Calu3 (cell line): ENCODE results near the gene DOCK7. TPM values are rescaled to one million over a fixed set of nuclear protein-coding genes. Genes with fewer than 3 reads are reported as not detected.

Experiments used
- BruUV-seq: library from RNA; stranded (reverse); fragments of 400-500 nt; replicated peaks from 2 replicates; lab custom pipeline; 2021; lab: Mats Ljungman, UMichigan
- CTCF ChIA-PET: fragments of 300-600 bp; sonication (Branson Sonifier 250); formaldehyde crosslinking; loops from one replicate; lab custom pipeline; 2022; ENCODE audit warnings: antibody characterized with exemption; lab: Charles Lee
- DNase-seq: peaks from one replicate; pipeline ENCODE4 v3.0.0; 2022
- H3K27ac Mint-ChIP-seq: one replicate; pipeline ENCODE4 v1.8.0; 2022; ENCODE audit warnings: mixed read lengths; ENCODE audit not compliant: unreplicated experiment
- H3K27me3 Mint-ChIP-seq: one replicate; pipeline ENCODE4 v1.8.0; 2022; ENCODE audit warnings: mixed read lengths; ENCODE audit not compliant: unreplicated experiment
- H3K36me3 Mint-ChIP-seq: one replicate; pipeline ENCODE4 v1.8.0; 2022; ENCODE audit warnings: mild to moderate bottlenecking, moderate library complexity, mixed read lengths; ENCODE audit not compliant: insufficient read depth, unreplicated experiment
- H3K4me1 Mint-ChIP-seq: one replicate; pipeline ENCODE4 v1.8.0; 2022; ENCODE audit warnings: mild to moderate bottlenecking, low read depth, mixed read lengths; ENCODE audit not compliant: unreplicated experiment
- H3K4me3 Mint-ChIP-seq: one replicate; pipeline ENCODE4 v1.8.0; 2022; ENCODE audit warnings: mild to moderate bottlenecking, low read depth, moderate library complexity, mixed read lengths; ENCODE audit not compliant: unreplicated experiment
- H3K9me3 Mint-ChIP-seq: one replicate; pipeline ENCODE4 v1.8.0; 2022; ENCODE audit warnings: low read depth, mixed read lengths; ENCODE audit not compliant: unreplicated experiment
- intact Hi-C: fragments of 100-400 bp; cut with micrococcal nuclease; formaldehyde crosslinking; loops from one replicate; pipeline ENCODE4 v1.10.0; 2022; ENCODE audit not compliant: unreplicated experiment
- total RNA-seq: library from RNA; stranded (reverse); gene quantifications from 2 replicates; pipeline ENCODE4 v1.2.3, GENCODE V29; 2022
- TF ChIP-seq, protein P1 (sequence below): fragments of 200-600 bp; IDR thresholded peaks from one replicate; pipeline ENCODE4 v1.8.0; 2022; ENCODE audit warnings: antibody characterized with exemption; ENCODE audit not compliant: unreplicated experiment

Gene DOCK7
- total RNA-seq, 1 experiment from 2014 or later = 48.6 TPM

DNA sequence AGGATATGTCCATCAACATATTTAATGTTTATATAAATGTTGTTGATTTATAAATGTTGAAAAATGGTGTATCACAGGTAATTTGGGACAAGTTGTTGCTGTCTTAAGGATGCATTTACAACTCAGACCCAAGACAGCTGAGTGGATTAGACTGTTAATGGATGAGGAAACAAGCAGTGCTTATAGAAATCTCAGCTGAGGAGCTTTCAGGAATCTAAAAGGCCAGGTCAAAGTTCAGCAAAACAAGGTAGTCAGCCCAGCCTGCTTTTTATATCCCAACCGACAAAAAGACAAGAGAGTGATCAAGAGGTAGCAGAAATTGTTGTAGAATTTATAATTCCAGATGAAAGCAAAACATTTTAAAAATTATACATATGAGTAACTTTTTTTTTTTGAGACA is 268.0 kb downstream of the DOCK7 start:
- intact Hi-C loops = no loop called here
- no peak overlapping the region for H3K27ac Mint-ChIP-seq
- TF ChIP-seq, protein P1, sequence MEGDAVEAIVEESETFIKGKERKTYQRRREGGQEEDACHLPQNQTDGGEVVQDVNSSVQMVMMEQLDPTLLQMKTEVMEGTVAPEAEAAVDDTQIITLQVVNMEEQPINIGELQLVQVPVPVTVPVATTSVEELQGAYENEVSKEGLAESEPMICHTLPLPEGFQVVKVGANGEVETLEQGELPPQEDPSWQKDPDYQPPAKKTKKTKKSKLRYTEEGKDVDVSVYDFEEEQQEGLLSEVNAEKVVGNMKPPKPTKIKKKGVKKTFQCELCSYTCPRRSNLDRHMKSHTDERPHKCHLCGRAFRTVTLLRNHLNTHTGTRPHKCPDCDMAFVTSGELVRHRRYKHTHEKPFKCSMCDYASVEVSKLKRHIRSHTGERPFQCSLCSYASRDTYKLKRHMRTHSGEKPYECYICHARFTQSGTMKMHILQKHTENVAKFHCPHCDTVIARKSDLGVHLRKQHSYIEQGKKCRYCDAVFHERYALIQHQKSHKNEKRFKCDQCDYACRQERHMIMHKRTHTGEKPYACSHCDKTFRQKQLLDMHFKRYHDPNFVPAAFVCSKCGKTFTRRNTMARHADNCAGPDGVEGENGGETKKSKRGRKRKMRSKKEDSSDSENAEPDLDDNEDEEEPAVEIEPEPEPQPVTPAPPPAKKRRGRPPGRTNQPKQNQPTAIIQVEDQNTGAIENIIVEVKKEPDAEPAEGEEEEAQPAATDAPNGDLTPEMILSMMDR = no peak
- H3K9me3 Mint-ChIP-seq = no peaks in the 10 kb centered on the region
- no peaks in the 10 kb centered on the region for H3K36me3 Mint-ChIP-seq
- no peaks in the 10 kb centered on the region for H3K27me3 Mint-ChIP-seq
- DNase-seq = no peak
- CTCF ChIA-PET = no interaction called here
- no TSS peak for BruUV-seq
- no peak overlapping the region for H3K4me3 Mint-ChIP-seq
- peaks cover 17% of the 10 kb centered on the region for H3K4me1 Mint-ChIP-seq

DNA sequence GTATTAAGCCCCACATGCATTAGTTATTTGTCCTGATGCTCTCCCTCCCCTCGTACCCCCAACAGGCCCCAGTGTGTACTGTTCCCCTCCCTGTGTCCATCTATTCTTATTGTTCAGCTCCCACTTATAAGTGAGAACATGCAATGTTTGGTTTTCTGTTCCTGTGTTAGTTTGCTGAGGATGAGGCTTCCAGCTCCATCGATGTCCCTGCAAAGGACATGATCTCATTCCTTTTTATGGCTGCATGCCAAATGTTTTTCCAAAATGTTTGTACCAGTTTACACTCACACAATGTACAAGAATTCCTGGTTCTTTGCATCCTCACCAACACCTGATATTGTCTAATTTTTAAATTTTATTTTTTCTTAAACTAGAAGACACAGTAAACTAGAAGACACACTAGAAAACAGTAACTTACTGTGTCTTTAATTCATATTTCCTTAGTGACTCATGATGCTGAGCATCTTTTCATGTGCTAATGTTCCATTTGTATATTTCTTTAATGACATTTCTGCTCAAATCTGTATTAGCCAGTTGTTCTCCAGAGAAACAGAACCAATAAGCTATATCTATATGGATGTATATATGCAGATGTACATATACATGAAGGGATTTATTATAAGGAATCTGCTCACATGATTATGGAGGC is 270.7 kb downstream of the DOCK7 start:
- H3K27me3 Mint-ChIP-seq = no peaks in the 10 kb centered on the region
- intact Hi-C loops = no loop called here
- CTCF ChIA-PET = interaction anchor here (1.3 kb wide), 1 partner anchor 242 kb away, joined by 3 read pairs; no protein-coding TSS in a partner anchor
- H3K9me3 Mint-ChIP-seq = no peaks in the 10 kb centered on the region
- no peak overlapping the region for H3K27ac Mint-ChIP-seq
- BruUV-seq = no TSS peak
- DNase-seq = no peak
- no peak overlapping the region for H3K4me3 Mint-ChIP-seq
- TF ChIP-seq, protein P1 = no peak
- no peaks in the 10 kb centered on the region for H3K36me3 Mint-ChIP-seq
- H3K4me1 Mint-ChIP-seq = no peaks in the 10 kb centered on the region

DNA sequence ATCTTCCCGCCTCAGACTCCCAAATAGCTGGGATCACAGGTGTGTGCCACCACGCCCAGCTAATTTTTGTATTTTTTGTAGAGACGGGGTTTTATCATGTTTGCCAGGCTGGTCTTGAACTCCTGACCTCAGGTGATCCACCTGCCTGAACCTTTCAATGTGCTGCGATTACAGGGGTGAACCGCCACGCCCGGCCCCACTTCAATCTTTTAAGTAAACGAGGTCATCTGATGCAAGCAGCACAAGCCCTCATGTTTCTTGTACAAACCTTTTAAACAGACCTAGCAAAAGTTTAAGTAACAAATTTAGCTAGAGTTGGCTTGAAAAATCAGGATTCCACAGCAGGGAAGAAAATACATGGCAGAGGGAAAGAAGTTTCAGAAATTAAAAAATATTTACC is 272.5 kb downstream of the DOCK7 start:
- no peak for DNase-seq
- CTCF ChIA-PET = interaction anchor here (0.9 kb wide), 1 partner anchor 12 kb away, joined by 3 read pairs; no protein-coding TSS in a partner anchor
- TF ChIP-seq, protein P1 = no peak
- BruUV-seq = no TSS peak
- Mint-ChIP-seq H3K27me3 (no peaks in the 10 kb centered on the region), H3K36me3 (no peaks in the 10 kb centered on the region), H3K27ac (no peak overlapping the region), H3K4me3 (no peak overlapping the region), H3K4me1 (no peaks in the 10 kb centered on the region), H3K9me3 (no peaks in the 10 kb centered on the region)
- intact Hi-C loops = no loop called here

DNA sequence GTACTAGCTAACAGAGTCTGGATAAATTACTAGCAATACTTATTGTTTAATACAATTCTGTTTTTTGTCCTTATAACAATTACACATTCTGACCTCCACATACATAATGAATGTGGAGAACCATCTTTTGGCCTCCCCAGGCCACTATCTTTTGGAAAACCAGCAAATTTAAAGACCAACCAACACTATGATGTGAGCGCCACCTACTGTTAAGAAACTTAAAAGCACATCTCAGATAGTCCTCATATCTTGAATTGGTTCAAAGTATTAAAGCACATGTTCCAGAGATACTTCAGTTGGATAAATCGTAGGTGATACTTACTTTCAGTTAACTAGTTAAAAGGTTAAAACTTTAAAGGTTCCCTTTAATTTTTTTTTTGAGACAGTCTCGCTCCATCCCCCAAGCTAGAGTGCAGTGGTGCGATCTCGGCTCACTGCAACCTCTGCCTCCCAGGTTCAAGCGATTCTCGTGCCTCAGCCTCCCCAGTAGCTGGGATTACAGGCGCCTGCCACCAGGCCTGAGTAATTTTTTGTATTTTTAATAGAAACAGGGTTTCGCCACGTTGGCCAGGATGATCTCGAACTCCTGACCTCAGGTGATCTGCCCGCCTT is 280.7 kb downstream of the DOCK7 start:
- Mint-ChIP-seq H3K4me1 (no peaks in the 10 kb centered on the region), H3K27ac (no peak overlapping the region), H3K27me3 (peaks cover 32% of the 10 kb centered on the region), H3K9me3 (no peaks in the 10 kb centered on the region), H3K36me3 (no peaks in the 10 kb centered on the region), H3K4me3 (no peak overlapping the region)
- CTCF ChIA-PET = interaction anchor here (2.9 kb wide), 1 partner anchor 232 kb away, joined by 21 read pairs; no protein-coding TSS in a partner anchor
- intact Hi-C loops = loop anchor here (1.0 to 5.0 kb wide), 2 partner anchors 110 to 232 kb away; no protein-coding TSS in a partner anchor
- TF ChIP-seq, protein P1 = peak; percentile 51
- BruUV-seq = no TSS peak
- DNase-seq = peak; percentile 35
